Activated naive CD4-positive, alpha-beta T cell treated with anti-CD3 and anti-CD28 coated beads, Interleukin-2, amount 50 U/mL, for 24 hours (primary cell): ENCODE results near the gene GABRB1.

Source experiments
- H3K27ac Mint-ChIP-seq: one replicate; pipeline ENCODE4 v1.8.0; 2021; ENCODE audit warnings: mild to moderate bottlenecking, mixed read lengths
- H3K27me3 Mint-ChIP-seq: one replicate; pipeline ENCODE4 v1.8.0; 2021; ENCODE audit warnings: mixed read lengths
- H3K36me3 Mint-ChIP-seq: one replicate; pipeline ENCODE4 v1.8.0; 2021; ENCODE audit warnings: mixed read lengths
- H3K4me1 Mint-ChIP-seq: one replicate; pipeline ENCODE4 v1.8.0; 2021; ENCODE audit warnings: mixed read lengths
- H3K4me3 Mint-ChIP-seq: one replicate; pipeline ENCODE4 v1.8.0; 2021; ENCODE audit warnings: mild to moderate bottlenecking, mixed read lengths
- H3K9me3 Mint-ChIP-seq: one replicate; pipeline ENCODE4 v1.8.0; 2021; ENCODE audit warnings: mixed read lengths

The GABRB1 gene

GRCh38 chr4:47386146-47386545 is 354.8 kb downstream of the GABRB1 start:
- no peaks in the 10 kb centered on the region for H3K4me1 Mint-ChIP-seq
- no peaks in the 10 kb centered on the region for H3K36me3 Mint-ChIP-seq
- peaks cover 11% of the 10 kb centered on the region for H3K27me3 Mint-ChIP-seq
- H3K27ac Mint-ChIP-seq, result no peak overlapping the region
- H3K4me3 Mint-ChIP-seq, result no peak overlapping the region
- H3K9me3 Mint-ChIP-seq, result no peaks in the 10 kb centered on the region

GRCh38 chr4:47386561-47387235 is 355.3 kb downstream of the GABRB1 start:
- Mint-ChIP-seq H3K27me3 (peaks cover 11% of the 10 kb centered on the region), H3K9me3 (no peaks in the 10 kb centered on the region), H3K27ac (no peak overlapping the region), H3K36me3 (no peaks in the 10 kb centered on the region), H3K4me3 (no peak overlapping the region), H3K4me1 (no peaks in the 10 kb centered on the region)

DNA sequence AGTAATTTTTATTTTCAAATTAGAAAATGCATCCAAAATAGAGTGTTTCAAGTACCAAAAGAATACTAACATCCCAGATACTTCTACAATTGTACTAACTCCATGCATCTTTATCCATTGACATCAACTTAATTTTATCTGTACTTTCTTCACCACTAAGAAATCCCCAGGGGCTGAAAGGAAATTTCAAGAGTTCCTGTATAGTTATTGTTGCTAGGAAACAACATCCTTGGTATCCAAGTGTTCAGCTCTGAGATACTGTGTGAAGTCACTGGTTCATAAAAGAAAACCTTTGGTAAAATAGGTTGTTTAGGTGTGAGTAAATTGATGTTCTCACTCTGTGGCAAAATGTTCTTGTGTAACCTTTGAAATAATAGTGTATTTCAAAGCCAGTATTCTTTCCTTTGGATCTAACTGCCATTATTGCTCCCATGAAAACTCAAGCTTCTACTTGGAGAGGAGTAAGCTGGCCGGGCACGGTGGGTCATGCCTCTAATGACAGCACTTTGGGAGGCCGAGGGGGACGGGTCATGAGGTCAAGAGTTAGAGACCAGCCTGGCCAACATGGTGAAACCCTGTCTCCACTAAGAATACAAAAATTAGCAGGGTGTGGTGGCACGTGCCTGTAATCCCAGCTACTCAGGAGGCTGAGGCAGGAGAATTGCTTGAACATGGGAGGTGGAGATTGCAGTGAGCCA is 359.2 kb downstream of the GABRB1 start:
- no peaks in the 10 kb centered on the region for H3K9me3 Mint-ChIP-seq
- peaks cover 11% of the 10 kb centered on the region for H3K27me3 Mint-ChIP-seq
- H3K27ac Mint-ChIP-seq, result no peak overlapping the region
- H3K4me3 Mint-ChIP-seq, result no peak overlapping the region
- H3K36me3 Mint-ChIP-seq, result no peaks in the 10 kb centered on the region
- H3K4me1 Mint-ChIP-seq, result no peaks in the 10 kb centered on the region

GRCh38 chr4:47391256-47391655 is 359.9 kb downstream of the GABRB1 start:
- Mint-ChIP-seq H3K36me3 (no peaks in the 10 kb centered on the region), H3K27me3 (peaks cover 10% of the 10 kb centered on the region), H3K27ac (no peak overlapping the region), H3K4me3 (no peak overlapping the region), H3K4me1 (no peaks in the 10 kb centered on the region), H3K9me3 (no peaks in the 10 kb centered on the region)

- Mint-ChIP-seq H3K4me1 (no peaks in the 10 kb centered on the region), H3K9me3 (no peaks in the 10 kb centered on the region), H3K36me3 (no peaks in the 10 kb centered on the region), H3K4me3 (no peak overlapping the region), H3K27me3 (peaks cover 15% of the 10 kb centered on the region), H3K27ac (no peak overlapping the region)
Observed at GRCh38 chr4:47406408-47406807, 375.0 kb downstream of the GABRB1 start.

- no peaks in the 10 kb centered on the region for H3K36me3 Mint-ChIP-seq
- H3K27ac Mint-ChIP-seq, result no peak overlapping the region
- peaks cover 9% of the 10 kb centered on the region for H3K27me3 Mint-ChIP-seq
- H3K9me3 Mint-ChIP-seq, result no peaks in the 10 kb centered on the region
- H3K4me3 Mint-ChIP-seq, result no peak overlapping the region
- H3K4me1 Mint-ChIP-seq, result no peaks in the 10 kb centered on the region
Observed at GRCh38 chr4:47410271-47410670, 378.9 kb downstream of the GABRB1 start.

- Mint-ChIP-seq H3K4me1 (no peaks in the 10 kb centered on the region), H3K27ac (no peak overlapping the region), H3K36me3 (no peaks in the 10 kb centered on the region), H3K9me3 (no peaks in the 10 kb centered on the region), H3K27me3 (peaks cover 3% of the 10 kb centered on the region), H3K4me3 (no peak overlapping the region)
Observed at GRCh38 chr4:47413521-47413920, 382.2 kb downstream of the GABRB1 start.

- Mint-ChIP-seq H3K4me1 (no peaks in the 10 kb centered on the region), H3K27me3 (no peaks in the 10 kb centered on the region), H3K4me3 (no peak overlapping the region), H3K9me3 (no peaks in the 10 kb centered on the region), H3K27ac (no peak overlapping the region), H3K36me3 (no peaks in the 10 kb centered on the region)
Observed at GRCh38 chr4:47415719-47416118, 384.4 kb downstream of the GABRB1 start.

DNA sequence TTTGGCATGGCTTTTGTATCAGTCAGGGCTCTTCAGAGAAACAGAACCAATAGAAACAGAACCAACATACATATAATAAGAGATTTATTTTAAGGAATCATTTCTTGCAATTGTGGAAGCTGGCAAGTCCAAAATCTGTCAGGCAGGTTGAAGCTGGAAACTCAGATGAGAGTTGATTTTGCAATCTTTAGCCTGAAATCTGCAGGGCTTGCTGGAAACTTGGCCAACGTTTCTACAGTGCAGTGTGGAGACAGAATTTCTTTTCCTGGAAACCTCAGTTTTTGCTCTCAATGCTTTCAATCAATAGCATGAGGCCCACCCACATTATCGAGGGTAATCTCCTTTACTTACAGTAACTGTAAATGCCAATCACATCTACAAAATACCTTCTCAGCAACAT is 386.8 kb downstream of the GABRB1 start:
- H3K27me3 Mint-ChIP-seq, result peaks cover 4% of the 10 kb centered on the region
- no peak overlapping the region for H3K27ac Mint-ChIP-seq
- no peak overlapping the region for H3K4me3 Mint-ChIP-seq
- H3K9me3 Mint-ChIP-seq, result no peaks in the 10 kb centered on the region
- no peaks in the 10 kb centered on the region for H3K36me3 Mint-ChIP-seq
- no peaks in the 10 kb centered on the region for H3K4me1 Mint-ChIP-seq

DNA sequence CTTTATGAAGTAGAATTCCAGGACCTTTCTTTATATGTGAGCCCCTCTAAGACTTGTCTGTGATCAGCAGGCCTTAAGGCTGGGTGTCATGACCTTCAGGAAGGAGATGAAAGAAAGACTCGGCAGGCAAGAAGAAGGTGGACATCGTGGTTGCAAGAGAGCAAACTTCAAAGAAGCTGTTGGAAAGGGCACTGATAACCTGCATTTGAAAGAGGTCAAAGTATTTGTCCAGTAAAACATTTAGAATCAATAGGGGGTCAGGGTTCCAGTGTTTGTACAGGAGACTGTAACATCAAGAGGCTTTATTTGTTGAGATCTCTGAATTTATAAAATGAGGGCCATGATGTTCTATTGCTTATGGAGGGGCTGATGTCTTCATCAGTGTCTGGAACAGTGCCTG is 387.9 kb downstream of the GABRB1 start:
- Mint-ChIP-seq H3K36me3 (no peaks in the 10 kb centered on the region), H3K27me3 (peaks cover 4% of the 10 kb centered on the region), H3K4me3 (no peak overlapping the region), H3K9me3 (no peaks in the 10 kb centered on the region), H3K4me1 (no peaks in the 10 kb centered on the region), H3K27ac (no peak overlapping the region)

GRCh38 chr4:47425628-47426027 is 394.3 kb downstream of the GABRB1 start:
- H3K9me3 Mint-ChIP-seq, result no peaks in the 10 kb centered on the region
- H3K36me3 Mint-ChIP-seq, result no peaks in the 10 kb centered on the region
- H3K27me3 Mint-ChIP-seq, result peaks cover 4% of the 10 kb centered on the region
- H3K4me1 Mint-ChIP-seq, result no peaks in the 10 kb centered on the region
- H3K27ac Mint-ChIP-seq, result peak overlapping the region; percentile 13
- no peak overlapping the region for H3K4me3 Mint-ChIP-seq

DNA sequence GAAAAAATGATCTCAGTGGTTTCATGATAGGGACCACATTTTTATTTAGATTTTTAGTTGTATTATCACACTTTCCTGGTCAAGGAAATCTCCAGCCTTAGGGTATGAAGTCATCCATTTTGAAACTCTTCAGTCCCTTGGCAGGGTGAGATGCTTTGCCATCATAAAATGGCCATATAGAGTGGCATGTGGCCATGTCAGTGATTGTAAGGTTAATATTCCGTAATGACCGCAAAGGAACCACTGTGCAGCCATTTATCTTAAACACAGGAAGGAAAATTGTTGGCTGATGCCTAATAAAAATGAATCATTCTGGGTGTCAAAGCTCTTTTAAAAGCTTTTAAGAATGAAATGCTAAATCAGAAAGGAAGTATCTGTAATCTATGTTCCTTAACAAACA is 396.6 kb downstream of the GABRB1 start:
- Mint-ChIP-seq H3K27ac (no peak overlapping the region), H3K36me3 (no peaks in the 10 kb centered on the region), H3K4me1 (no peaks in the 10 kb centered on the region), H3K9me3 (no peaks in the 10 kb centered on the region), H3K4me3 (no peak overlapping the region), H3K27me3 (no peaks in the 10 kb centered on the region)

- no peaks in the 10 kb centered on the region for H3K4me1 Mint-ChIP-seq
- no peak overlapping the region for H3K27ac Mint-ChIP-seq
- H3K4me3 Mint-ChIP-seq, result no peak overlapping the region
- H3K9me3 Mint-ChIP-seq, result no peaks in the 10 kb centered on the region
- no peaks in the 10 kb centered on the region for H3K27me3 Mint-ChIP-seq
- no peaks in the 10 kb centered on the region for H3K36me3 Mint-ChIP-seq
Observed at GRCh38 chr4:47432749-47433148, 401.4 kb downstream of the GABRB1 start.

DNA sequence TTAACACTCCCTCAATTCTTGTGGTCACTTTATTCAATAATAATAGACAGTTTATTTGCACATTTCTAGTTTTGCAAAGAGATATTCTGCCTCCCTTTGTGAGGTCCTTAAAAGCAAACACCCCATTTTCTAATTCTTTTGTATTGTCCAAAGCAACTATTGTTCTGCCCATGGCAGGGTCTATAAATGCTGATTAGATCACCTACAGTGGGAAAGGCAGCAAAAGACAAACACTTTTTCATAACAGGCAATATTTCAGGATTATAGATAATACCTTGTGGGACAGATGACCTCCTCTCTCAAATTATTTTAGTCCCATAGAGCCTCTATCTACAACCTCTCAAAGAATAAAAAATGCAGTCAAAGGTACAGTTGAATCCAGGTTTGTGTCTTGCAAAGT is 403.6 kb downstream of the GABRB1 start:
- Mint-ChIP-seq H3K4me1 (no peaks in the 10 kb centered on the region), H3K9me3 (no peaks in the 10 kb centered on the region), H3K27ac (no peak overlapping the region), H3K36me3 (no peaks in the 10 kb centered on the region), H3K27me3 (no peaks in the 10 kb centered on the region), H3K4me3 (no peak overlapping the region)

DNA sequence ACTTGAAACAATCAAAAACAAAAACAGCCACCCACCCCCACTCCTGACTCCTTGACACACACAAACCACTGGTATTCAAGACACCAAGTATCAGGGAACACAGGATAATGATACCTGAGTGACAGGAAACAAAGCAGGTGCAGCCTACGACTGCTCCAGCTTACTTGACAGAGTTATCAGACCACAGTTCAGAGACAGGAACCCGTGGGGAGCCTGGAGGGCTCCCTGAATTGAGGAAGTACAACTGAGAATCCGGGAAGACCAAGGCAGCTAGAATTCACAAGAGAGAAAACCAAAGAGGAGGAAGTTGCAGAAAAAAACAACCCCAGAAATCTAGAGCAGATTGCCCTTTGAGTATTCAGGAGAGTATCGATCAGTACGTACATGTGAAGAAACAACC is 411.6 kb downstream of the GABRB1 start:
- peaks cover 8% of the 10 kb centered on the region for H3K4me1 Mint-ChIP-seq
- H3K4me3 Mint-ChIP-seq, result no peak overlapping the region
- no peaks in the 10 kb centered on the region for H3K27me3 Mint-ChIP-seq
- no peaks in the 10 kb centered on the region for H3K9me3 Mint-ChIP-seq
- H3K27ac Mint-ChIP-seq, result no peak overlapping the region
- H3K36me3 Mint-ChIP-seq, result peaks cover 3% of the 10 kb centered on the region

GRCh38 chr4:47444031-47444430 is 412.7 kb downstream of the GABRB1 start:
- Mint-ChIP-seq H3K4me1 (peaks cover 8% of the 10 kb centered on the region), H3K4me3 (no peak overlapping the region), H3K27ac (no peak overlapping the region), H3K9me3 (no peaks in the 10 kb centered on the region), H3K36me3 (peaks cover 3% of the 10 kb centered on the region), H3K27me3 (no peaks in the 10 kb centered on the region)

- Mint-ChIP-seq H3K36me3 (peaks cover 24% of the 10 kb centered on the region), H3K27me3 (no peaks in the 10 kb centered on the region), H3K9me3 (no peaks in the 10 kb centered on the region), H3K27ac (peak overlapping the region; percentile 4), H3K4me3 (no peak overlapping the region), H3K4me1 (peaks cover 12% of the 10 kb centered on the region)
Observed at GRCh38 chr4:47451657-47452056, 420.3 kb downstream of the GABRB1 start.
